ENCODE measurements around the gene DPH3. TPM values are rescaled to one million over a fixed set of nuclear protein-coding genes. Genes with fewer than 3 reads are reported as not detected.

Gene DPH3
- total and polyA plus RNA-seq, 10 of the 15 experiments (the other 5 are each of a cell fraction or from before 2014, with no cell fraction given): 10.8 to 71.8 (median 23.4) TPM

- no peak for TF ChIP-seq YY1 (IDR thresholded peaks at IDR 0.05; ENCODE audit: low read depth, low read length)
- no peak for TF ChIP-seq CHD2 (IDR thresholded peaks at IDR 0.05; ENCODE audit: borderline replicate concordance, low read depth, low read length)
- TF ChIP-seq, protein P1, sequence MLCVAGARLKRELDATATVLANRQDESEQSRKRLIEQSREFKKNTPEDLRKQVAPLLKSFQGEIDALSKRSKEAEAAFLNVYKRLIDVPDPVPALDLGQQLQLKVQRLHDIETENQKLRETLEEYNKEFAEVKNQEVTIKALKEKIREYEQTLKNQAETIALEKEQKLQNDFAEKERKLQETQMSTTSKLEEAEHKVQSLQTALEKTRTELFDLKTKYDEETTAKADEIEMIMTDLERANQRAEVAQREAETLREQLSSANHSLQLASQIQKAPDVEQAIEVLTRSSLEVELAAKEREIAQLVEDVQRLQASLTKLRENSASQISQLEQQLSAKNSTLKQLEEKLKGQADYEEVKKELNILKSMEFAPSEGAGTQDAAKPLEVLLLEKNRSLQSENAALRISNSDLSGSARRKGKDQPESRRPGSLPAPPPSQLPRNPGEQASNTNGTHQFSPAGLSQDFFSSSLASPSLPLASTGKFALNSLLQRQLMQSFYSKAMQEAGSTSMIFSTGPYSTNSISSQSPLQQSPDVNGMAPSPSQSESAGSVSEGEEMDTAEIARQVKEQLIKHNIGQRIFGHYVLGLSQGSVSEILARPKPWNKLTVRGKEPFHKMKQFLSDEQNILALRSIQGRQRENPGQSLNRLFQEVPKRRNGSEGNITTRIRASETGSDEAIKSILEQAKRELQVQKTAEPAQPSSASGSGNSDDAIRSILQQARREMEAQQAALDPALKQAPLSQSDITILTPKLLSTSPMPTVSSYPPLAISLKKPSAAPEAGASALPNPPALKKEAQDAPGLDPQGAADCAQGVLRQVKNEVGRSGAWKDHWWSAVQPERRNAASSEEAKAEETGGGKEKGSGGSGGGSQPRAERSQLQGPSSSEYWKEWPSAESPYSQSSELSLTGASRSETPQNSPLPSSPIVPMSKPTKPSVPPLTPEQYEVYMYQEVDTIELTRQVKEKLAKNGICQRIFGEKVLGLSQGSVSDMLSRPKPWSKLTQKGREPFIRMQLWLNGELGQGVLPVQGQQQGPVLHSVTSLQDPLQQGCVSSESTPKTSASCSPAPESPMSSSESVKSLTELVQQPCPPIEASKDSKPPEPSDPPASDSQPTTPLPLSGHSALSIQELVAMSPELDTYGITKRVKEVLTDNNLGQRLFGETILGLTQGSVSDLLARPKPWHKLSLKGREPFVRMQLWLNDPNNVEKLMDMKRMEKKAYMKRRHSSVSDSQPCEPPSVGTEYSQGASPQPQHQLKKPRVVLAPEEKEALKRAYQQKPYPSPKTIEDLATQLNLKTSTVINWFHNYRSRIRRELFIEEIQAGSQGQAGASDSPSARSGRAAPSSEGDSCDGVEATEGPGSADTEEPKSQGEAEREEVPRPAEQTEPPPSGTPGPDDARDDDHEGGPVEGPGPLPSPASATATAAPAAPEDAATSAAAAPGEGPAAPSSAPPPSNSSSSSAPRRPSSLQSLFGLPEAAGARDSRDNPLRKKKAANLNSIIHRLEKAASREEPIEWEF (IDR thresholded peaks at IDR 0.05; ENCODE audit: insufficient replicate concordance, low read depth, low read length): no peak
- TF ChIP-seq, protein P2, sequence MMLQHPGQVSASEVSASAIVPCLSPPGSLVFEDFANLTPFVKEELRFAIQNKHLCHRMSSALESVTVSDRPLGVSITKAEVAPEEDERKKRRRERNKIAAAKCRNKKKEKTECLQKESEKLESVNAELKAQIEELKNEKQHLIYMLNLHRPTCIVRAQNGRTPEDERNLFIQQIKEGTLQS (IDR thresholded peaks at IDR 0.05; ENCODE audit: borderline replicate concordance, extremely low read depth, low read depth, low read length): no peak
- TF ChIP-seq STAT3 (IDR thresholded peaks at IDR 0.05; ENCODE audit: low read depth, low read length): no peak
- TF ChIP-seq TCF12 (IDR thresholded peaks at IDR 0.05; ENCODE audit: low read depth, low read length): no peak
- Histone ChIP-seq H3K9ac (ENCODE audit: control insufficient read depth, insufficient read depth, low read length) (no peak overlapping the region), H3K4me1 (ENCODE audit: control insufficient read depth, insufficient read depth, low read length) (no peaks in the 10 kb centered on the region), H3K79me2 (ENCODE audit: control insufficient read depth, insufficient read depth, low read length) (no peaks in the 10 kb centered on the region), H3K9me3 (replicated peaks; ENCODE audit: control insufficient read depth, insufficient read depth, low read length) (no peaks in the 10 kb centered on the region), H4K20me1 (ENCODE audit: control insufficient read depth, insufficient read depth) (no peaks in the 10 kb centered on the region), H3K4me2 (ENCODE audit: control insufficient read depth, insufficient read depth) (no peak overlapping the region), H3K36me3 (ENCODE audit: control insufficient read depth in 2 of 2, insufficient read depth in 2 of 2, low read length in 1 of 2) (no peaks in the 10 kb centered on the region), H2AFZ (ENCODE audit: control insufficient read depth, low read depth, low read length) (no peak overlapping the region), H3K4me3 (no peak overlapping the region), H3K27ac (ENCODE audit: control insufficient read depth, insufficient read depth) (no peak overlapping the region), H3K27me3 (replicated peaks in 1 of 2; ENCODE audit: control insufficient read depth in 2 of 2, insufficient read depth in 2 of 2, low read length in 1 of 2) (no peaks in the 10 kb centered on the region)
- CTCF ChIA-PET: interaction anchor here (1.5 to 3.4 kb wide), 2 partner anchors 193 to 426 kb away, joined by 4 to 17 read pairs; no protein-coding TSS in a partner anchor
- WGBS (ENCODE audit: insufficient coverage, insufficient replicate concordance, low lambda C conversion rate, missing lambda C conversion rate): 72% methylated on average over 5 of the region's 5 CpGs
- ATAC-seq: no peak
- RAD21 ChIA-PET (ENCODE audit: unreplicated experiment): interaction anchor here (0.6 to 1.1 kb wide), 3 partner anchors 23 to 195 kb away, joined by 3 read pairs; partner anchors contain the start of gene OXNAD1
- no peak for FAIRE-seq
- in situ Hi-C loops (cut with MboI): loop anchor here (10.0 kb wide), 2 partner anchors 617 to 1037 kb away; partner anchors contain the start of gene CAPN7
- POLR2A ChIA-PET: interaction anchor here (0.6 kb wide), 1 partner anchor 320 kb away, joined by 3 read pairs; no protein-coding TSS in a partner anchor
- BruUV-seq (replicated peaks): no TSS peak
- no peak for DNase-seq (ENCODE audit: low read depth, low spot score)
- SMC1A ChIA-PET (ENCODE audit: uncharacterized antibody, unreplicated experiment): interaction anchor here (1.0 kb wide), 1 partner anchor 12 kb away, joined by 3 read pairs; no protein-coding TSS in a partner anchor
- intact Hi-C loops (cut with micrococcal nuclease; ENCODE audit: unreplicated experiment): no loop called here
Observed at GRCh38 chr3:16242177-16242576, 22.6 kb downstream of the DPH3 start.

Measured in GM12878 (cell line).